ENCODE measurements around the gene CAD.

- no peak for TF ChIP-seq POLR2A (IDR thresholded peaks at IDR 0.05)
- no peak for TF ChIP-seq CTCF (IDR thresholded peaks at IDR 0.05)
- TF ChIP-seq POLR2AphosphoS5 (IDR thresholded peaks at IDR 0.05) = no peak
These were observed 60.8 kb downstream of the CAD start for GRCh38 chr2:27278010-27278409.

Data from stomach (tissue), 4 donors.